ENCODE measurements around the gene PRLR.
"Not testable (repeated sequence)": the region's sequence is repeated elsewhere in the genome, so short reads cannot be mapped to it uniquely, and the experiment has no call there.

Gene PRLR

GRCh38 chr5:35252963-35253362, 22.7 kb upstream of the PRLR start:
- TF ChIP-seq, protein P1, sequence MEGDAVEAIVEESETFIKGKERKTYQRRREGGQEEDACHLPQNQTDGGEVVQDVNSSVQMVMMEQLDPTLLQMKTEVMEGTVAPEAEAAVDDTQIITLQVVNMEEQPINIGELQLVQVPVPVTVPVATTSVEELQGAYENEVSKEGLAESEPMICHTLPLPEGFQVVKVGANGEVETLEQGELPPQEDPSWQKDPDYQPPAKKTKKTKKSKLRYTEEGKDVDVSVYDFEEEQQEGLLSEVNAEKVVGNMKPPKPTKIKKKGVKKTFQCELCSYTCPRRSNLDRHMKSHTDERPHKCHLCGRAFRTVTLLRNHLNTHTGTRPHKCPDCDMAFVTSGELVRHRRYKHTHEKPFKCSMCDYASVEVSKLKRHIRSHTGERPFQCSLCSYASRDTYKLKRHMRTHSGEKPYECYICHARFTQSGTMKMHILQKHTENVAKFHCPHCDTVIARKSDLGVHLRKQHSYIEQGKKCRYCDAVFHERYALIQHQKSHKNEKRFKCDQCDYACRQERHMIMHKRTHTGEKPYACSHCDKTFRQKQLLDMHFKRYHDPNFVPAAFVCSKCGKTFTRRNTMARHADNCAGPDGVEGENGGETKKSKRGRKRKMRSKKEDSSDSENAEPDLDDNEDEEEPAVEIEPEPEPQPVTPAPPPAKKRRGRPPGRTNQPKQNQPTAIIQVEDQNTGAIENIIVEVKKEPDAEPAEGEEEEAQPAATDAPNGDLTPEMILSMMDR (IDR thresholded peaks at IDR 0.05; ENCODE audit: extremely low read depth, missing control alignments): no peak
- no peak for DNase-seq (ENCODE audit: low spot score)

- no peak for DNase-seq (ENCODE audit: low spot score)
- TF ChIP-seq, protein P1 (IDR thresholded peaks at IDR 0.05; ENCODE audit: extremely low read depth, missing control alignments): no peak
Measured at GRCh38 chr5:35248843-35249780, 18.8 kb upstream of the PRLR start.

DNA sequence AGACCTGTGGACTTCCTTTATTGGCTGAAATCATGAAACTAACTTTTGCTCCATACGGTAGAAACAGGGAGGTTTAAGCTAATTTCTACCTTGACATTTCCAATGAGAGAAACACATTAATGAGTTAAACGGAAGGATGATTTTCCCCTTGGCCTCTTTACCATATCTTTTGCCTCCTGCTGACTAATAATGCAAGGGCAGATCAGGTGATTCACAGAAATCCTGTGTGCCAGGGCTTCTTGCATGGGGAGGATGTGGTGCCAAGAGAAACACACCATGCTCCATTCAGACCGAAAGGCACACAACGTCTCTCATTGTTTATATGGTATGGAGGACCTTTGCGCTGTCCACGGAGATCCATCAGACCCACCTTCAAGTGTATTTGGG, 17.4 kb upstream of the PRLR start:
- TF ChIP-seq, protein P1 (IDR thresholded peaks at IDR 0.05; ENCODE audit: extremely low read depth, missing control alignments): no peak
- DNase-seq (ENCODE audit: low spot score): no peak

- DNase-seq (ENCODE audit: low spot score): no peak
- TF ChIP-seq, protein P1 (IDR thresholded peaks at IDR 0.05; ENCODE audit: extremely low read depth, missing control alignments): no peak
Measured at GRCh38 chr5:35246900-35247647, 16.8 kb upstream of the PRLR start.

- DNase-seq (ENCODE audit: low spot score): no peak
- TF ChIP-seq, protein P1 (IDR thresholded peaks at IDR 0.05; ENCODE audit: extremely low read depth, missing control alignments): no peak
Measured at GRCh38 chr5:35246411-35246810, 16.1 kb upstream of the PRLR start.

DNA sequence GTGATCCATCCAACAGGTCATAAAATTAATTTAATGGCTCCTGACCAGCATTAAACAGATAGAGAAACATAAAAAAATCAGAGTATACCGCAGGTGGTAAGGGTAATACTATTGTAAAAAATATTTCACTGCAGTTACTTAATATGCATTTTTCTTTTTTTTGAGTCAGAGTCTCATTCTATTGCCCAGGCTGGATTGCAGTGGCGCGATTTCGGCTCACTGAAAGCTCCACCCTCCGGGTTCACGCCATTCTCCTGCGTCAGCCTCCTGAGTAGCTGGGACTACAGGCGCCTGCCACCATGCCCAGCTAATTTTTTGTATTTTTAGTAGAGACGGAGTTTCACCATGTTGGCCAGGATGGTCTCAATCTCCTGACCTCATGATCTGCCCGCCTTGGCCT, 15.1 kb upstream of the PRLR start:
- DNase-seq (ENCODE audit: low spot score): not testable (repeated sequence)

DNA sequence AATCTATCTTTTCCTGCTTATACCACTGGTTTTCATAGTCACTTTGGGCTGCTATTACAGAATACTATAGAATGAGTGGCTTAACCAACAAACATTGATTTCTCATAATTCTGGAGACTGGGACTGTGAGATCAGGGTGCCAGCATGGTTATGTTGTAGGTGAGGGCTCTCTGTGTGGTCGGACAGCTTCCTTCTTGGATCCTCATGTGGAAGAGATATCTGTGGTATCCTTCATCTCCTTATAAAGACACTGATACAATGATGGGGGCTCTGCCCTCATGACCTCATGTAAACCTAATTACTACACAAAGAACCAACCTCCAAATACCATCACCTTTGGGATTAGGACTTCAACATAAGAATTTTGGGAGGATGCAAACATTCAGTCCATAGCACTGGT, 13.9 kb upstream of the PRLR start:
- TF ChIP-seq, protein P1 (IDR thresholded peaks at IDR 0.05; ENCODE audit: extremely low read depth, missing control alignments): no peak

More for the DNA sequence above, 13.9 kb upstream of the PRLR start:
- no peak for DNase-seq (ENCODE audit: low spot score)

Measured in GM20000 (cell line).